Measurements from ENCODE around the gene EDA.

EDA gene
- long read RNA-seq, donor 1, full-length matches to known transcripts = 1 of 17 reads
- long read RNA-seq, donor 1, partial matches to known transcripts = 16 of 17 reads
- long read RNA-seq, donor 1, other reads (novel, unspliced or antisense) = 0 of 17 reads
- long read RNA-seq, donor 2 = 0 reads
- long read RNA-seq, donor 3, full-length matches to known transcripts = 1 of 1 reads
- long read RNA-seq, donor 3, partial matches to known transcripts = 0 of 1 reads
- long read RNA-seq, donor 3, other reads (novel, unspliced or antisense) = 0 of 1 reads
- long read RNA-seq, donor 4 = 0 reads
- long read RNA-seq, donor 5 = 0 reads
- long read RNA-seq, donor 6, full-length matches to known transcripts = 3 of 3 reads
- long read RNA-seq, donor 6, partial matches to known transcripts = 0 of 3 reads
- long read RNA-seq, donor 6, other reads (novel, unspliced or antisense) = 0 of 3 reads
- long read RNA-seq, donor 7 = 0 reads
- long read RNA-seq, donor 8, full-length matches to known transcripts = 2 of 2 reads
- long read RNA-seq, donor 8, partial matches to known transcripts = 0 of 2 reads
- long read RNA-seq, donor 8, other reads (novel, unspliced or antisense) = 0 of 2 reads

DNA sequence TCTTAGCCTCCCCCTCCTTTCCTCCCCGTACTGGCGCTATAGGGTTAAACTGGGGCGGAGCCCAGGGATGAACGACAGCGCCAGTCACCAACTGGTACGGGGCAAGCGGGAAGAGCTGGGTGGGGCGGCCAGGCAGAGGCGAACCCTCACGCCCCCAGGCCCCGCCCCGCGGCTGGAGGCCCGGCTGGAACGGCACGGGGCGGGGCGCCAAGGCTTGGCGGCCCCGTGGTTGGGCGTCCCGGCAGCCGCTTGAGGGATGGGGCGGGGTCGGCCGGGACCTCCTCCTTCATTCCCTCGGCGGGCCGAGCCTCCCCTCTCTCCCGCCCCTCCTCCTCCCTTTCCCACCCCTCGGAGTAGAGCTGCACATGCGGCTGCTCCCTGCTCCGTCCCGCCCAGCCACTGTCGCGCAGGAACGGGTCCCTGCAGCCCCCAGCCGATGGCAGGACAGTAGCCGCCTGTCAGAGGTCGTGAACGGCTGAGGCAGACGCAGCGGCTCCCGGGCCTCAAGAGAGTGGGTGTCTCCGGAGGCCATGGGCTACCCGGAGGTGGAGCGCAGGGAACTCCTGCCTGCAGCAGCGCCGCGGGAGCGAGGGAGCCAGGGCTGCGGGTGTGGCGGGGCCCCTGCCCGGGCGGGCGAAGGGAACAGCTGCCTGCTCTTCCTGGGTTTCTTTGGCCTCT, at the start of gene EDA:
TSS of gene EDA (plus strand) at position 335 of the 678 bp plus-strand sequence.
- peak; percentile 77 for DNase-seq

DNA sequence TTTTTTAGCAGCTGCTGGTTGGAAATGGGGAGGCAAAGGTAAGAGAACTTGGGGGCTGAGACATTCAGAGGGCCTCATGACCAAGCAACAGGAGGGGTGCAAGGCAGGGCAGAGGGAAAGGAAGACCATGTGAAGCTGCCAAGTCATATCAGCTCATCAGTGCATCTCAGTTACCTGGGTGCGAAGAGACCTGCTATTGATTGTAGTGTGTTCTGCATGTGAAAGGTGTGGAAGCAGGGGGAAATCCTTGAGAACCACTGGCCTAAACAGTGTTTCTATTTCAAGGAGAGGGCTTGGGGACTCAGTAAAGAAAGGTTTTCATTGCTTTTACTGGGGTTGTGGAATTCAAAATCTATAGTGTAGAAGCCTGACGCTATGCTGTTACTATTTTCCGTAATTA, 47.1 kb upstream of the EDA start:
- no peak for DNase-seq

DNA sequence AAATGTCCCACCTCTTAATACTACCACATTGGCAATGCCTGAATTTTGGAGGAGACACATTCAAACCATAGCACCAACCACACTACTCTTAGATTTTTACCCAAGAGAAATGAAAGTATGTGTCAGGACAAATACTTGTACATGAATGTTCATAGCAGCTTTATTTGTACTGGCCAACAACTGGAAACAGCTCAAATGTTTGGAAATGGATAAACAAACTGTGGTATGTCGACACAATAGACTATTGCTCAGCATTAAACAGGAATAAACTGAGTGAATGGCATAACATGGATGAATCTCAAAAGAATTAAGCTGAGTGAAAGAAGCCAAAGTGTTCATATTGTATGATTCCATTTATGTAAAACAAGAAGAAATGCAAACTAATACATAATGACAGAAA, 18.5 kb upstream of the EDA start:
- DNase-seq = no peak

DNA sequence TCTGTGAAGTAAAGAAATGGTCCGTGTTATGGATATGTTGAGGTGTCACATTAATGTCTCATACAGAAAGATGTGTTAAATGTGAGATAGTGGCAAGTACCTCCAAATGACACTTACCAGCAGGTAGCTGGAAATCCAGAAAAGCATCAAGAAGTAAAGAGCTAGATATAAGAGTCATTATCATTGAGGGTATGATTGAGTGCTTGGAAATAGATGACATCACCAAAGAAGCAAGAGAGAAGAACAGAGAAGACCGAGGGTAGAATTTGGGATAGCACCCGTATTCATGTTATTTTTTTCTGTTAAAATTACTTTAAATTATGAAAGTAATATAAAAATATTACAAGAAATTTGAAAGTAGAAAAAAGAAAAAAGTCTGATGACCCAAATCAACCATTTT, 15.7 kb upstream of the EDA start:
- DNase-seq = no peak

DNA sequence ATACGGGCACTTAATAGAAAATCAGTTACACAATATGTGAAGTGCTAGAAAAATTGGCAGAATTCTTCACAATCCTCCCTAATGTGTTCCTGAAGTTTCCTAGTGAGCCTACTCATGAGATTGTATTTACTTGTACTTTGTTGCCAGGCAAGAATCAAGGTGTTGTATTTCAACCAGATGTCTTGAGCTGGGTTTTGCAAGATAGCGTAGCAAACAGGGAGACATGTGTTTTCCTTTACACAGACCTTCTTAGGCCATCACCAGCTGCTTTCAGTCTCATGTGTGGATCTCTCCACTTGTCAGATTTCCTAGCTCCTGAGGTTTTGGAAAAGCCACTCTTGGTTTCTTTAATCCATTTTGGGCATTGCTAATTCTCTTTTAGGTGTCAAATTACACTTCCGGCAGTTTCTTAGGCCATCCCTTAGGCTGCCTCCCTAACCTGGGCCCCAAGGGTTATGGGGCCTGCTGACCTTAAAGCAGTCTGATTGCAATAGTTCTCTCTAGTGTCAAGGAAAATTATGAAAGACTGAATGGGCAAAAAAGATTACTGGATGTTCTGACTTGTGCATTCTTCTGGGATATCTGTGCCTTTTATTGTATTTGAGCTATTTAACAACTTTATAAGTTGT, 12.2 kb upstream of the EDA start:
- DNase-seq = no peak

DNA sequence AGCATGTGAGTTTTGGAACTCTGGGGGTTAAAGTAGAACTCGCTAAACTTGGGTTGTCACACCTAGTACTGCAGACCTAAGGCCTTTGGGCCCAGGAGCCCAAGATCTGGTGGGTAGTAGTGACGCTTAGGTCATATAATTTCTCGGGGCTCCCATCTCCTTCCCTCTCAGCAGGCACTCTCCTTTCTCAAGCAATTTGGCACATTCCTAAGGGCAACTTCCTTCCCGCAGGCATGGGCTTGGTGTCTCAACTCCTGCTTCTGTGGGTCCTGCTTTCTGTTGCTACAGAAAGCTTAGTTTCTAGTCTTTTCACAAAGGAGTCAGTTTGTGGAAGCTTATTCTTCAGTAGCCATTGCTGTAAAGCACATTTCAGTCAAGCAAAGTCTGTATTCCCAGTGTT, 10.4 kb upstream of the EDA start:
- DNase-seq = no peak

DNA sequence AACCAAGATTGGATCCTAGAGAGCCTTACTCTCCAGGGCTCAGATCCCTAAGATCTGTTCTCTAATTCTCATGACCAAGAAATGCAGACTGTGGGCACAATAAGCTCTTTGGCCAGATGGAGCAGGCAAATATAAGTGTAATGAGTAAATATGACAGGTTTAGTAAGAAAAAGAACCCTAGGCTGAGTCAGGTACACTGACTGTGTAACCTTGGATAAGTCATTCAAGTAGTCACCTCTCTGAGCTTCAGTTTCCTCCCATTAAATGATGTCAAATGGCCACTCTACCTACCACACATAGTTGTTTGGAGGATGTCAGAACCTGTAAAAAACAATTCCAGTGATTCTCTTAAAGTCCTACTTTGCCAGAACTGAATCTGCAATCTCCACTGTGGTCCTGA, 8.3 kb upstream of the EDA start:
- DNase-seq = no peak

DNA sequence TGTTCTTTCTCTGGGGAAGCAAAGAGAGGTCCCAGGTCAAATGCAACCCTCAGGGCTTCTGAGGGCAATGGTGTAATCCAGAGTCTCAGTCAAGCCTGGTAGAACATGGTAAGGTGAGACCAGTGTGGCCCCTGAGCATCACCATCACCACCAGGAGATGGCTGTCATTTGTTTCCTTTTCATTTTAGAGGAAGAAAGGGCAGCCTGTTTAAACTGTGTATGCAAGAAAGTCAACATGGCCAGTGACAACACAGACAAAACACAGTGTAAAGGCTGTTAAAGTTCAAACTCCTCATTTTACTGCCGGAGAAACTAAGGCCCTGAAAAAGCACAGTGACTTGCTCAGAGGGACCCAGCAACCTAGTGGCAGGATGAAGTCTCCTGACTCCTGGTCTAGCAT, 2.0 kb upstream of the EDA start:
- no peak for DNase-seq

DNA sequence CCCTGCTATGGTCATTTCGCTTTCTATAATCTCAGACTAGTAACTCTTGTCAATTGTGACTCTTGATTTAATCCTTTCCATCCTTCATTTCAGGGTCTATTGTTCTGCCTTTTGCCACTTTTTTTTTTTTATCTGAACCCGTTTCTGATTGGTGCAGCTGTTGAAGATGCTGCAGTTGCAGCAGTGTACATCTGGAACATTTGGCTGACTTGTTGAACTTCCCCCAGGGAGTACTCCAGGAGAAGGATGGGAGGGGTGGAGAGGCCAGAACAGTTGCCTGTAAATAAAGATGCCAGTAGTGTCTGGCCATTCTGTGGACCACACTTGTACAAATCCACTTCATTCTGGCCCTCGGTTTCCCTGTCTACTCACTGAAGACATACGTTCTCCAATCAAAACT, 1.0 kb upstream of the EDA start:
- no peak for DNase-seq

DNA sequence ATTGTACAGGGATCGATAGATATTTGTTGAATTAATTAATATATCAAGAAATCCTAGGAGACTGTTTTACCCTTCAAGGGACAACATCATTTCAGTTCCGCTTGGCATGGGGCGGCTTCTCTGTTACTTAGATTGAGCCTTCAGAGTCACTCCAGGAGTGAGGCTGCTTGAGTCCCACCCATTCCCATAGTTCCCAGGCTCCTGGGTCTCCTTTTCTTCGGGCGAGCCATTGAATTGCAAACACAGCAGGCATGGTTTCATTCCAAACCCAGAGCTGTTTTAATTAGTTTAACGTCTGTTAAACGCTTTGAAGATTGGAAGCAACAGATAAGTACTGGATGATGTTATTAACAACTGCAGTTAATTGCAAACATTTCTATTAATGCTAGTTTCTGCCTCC, 571 bp upstream of the EDA start:
- DNase-seq = no peak

DNA sequence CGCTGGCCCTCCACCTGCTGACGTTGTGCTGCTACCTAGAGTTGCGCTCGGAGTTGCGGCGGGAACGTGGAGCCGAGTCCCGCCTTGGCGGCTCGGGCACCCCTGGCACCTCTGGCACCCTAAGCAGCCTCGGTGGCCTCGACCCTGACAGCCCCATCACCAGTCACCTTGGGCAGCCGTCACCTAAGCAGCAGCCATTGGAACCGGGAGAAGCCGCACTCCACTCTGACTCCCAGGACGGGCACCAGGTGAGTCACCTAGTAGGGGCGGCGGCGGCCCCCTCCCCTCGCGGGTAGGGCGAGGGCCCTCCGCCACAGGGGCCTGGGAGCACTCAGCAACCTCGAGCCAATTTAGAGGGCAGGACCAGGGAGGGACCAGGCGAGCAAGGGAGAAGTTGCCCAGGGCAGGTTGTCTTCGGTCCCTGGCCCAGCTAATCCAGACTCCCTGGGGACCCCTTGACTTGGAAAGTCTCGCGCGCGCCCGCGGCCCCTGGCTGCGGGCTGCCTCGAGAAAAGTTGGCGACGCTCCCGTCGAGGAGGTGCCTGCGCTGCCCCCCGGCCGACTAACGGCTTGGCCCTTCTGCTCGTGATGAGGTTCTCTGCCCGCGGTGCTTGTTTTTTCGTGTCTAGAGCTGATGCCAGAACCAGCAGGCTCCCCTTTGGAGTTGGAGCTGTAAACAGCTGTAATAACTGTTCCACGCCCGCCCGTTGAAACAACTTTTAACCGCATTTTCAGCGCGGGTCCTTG, 717 bp downstream of the EDA start:
- DNase-seq = peak; percentile 42

DNA sequence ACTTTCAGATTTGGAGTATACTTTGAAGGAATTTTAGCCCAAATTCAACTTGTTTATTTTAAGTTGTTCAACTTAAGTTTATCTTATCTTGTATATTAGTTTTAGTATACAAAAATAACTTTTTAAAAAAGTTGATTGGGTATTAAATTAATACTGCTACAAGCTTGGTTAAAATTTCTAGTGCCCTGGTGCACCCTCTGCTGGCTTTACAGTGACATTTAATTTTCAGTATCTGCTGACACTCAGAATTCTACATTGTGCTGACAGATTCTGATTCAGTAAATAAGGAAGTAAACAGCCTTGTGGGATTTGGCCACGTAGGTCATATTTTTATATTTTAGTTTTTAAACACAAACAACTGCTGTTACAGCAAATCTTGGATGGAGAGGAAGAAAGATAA, 2.9 kb downstream of the EDA start:
- DNase-seq = no peak

DNA sequence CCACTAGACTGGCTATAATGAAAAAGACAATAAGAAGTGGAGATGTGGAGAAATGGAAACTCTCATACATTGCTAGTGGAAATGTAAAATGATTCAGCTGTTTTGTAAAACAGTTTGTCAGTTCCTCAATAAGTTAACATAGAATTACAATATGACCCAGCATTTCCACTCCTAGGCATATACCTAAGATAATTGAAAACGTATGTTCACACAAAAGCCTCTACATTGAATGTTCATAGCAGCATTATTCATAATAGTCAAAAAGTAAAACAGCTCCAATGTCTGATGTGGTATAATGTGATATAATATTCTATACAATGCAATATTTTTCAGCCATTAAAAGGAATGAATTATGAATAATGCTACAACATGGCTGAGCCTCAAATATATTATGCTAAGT, 10.2 kb downstream of the EDA start:
- DNase-seq = no peak

DNA sequence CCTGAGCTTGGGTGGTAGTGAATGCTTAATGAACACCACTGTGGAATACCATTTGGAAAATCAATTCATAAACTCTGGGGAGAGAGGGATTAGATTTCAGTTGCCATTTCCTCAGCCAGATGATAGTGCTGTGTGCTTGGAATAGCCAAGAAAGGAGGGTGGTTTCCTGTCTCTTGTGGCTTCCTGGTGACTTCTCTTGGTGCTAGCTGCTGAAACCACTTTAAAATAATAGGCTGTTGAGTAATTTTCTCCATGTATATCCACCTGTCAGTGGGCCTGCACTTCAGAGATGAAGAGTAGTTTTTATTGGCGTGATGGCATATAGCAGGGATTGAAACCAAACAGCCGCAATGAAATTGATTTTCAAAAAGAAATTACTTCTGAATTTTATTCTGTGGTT, 11.8 kb downstream of the EDA start:
- DNase-seq = no peak

DNA sequence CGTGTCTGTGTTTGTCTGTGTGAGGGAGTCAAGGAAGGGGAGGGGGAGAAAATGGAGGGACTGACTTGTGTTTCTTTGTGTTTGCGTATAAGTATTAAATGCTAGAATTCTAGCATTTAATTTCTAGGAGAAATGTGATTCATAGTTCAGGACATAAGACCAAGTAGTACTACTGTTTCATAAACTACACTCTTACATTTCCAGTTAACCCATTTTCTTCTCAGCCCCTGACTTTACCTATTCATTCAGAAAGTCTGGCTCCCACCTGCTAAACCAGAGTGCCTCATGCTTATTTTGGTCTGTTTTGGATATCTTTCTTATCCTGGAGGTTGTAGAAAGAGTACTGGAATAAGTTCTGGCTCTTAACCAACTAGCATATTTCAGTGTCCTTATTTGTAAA, 14.2 kb downstream of the EDA start:
- DNase-seq = no peak

DNA sequence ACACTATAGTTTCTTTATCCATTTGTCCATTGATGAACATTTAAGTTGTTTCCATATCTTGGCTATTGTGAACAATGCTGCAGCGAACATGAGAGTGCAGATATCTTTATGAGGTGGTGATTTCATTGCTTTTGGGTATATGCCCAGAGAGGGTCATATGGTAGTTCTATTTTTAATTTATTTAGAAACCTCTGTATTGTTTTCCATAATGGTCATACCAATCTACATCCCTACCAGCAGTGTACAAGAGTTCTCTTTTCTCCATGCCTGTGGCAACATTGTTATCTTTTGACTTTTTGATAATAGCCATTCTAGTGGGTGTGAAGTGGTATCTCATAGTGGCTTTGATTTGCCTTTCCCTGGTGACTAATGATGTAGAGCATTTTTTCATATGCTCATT, 48.8 kb downstream of the EDA start:
- DNase-seq = no peak

DNA sequence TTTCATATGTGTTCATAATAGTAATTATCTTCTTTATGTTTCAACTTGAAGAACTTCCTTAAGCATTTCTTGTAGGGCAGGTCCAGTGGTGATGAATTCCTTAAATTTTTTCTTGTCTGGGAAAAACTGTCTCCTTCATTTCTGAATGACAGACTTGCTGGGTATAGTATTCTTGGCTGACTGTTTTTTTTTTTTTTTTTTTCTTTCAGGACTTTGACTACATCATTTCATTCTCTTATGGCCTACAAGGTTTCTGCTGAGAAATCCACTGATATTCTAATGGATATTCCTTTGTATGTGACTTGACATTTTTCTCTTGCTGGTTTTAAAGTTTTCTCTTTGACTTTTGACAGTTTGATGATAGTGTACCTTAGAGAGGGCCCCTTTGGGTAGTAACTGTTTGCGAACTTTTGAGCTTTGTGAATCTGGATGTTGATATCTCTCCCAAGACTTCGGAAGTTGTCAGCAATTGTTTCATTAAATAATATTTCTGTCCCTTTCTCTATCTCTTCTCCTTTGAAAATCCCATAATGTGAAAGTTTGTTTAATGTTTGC, 54.2 kb downstream of the EDA start:
- DNase-seq = no peak

DNA sequence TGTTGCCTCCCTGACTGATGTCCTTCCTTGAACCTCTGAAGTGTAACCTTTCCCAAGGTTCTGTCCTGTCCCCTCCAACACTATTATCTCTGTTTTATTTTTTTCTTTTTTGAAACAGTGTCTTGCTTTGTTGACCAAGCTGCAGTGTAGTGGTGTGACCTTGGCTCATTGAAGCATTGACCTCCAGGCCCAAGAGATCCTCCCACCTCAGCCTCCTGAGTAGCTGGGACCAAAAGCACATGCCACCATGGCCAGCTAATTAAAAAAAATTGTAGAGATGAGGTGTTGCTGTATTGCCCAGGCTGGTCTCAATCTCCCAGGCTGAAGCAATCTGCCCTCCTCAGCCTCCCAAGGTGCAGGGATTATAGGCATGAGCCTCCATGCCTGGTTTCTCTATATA, 59.0 kb downstream of the EDA start:
- no peak for DNase-seq

DNA sequence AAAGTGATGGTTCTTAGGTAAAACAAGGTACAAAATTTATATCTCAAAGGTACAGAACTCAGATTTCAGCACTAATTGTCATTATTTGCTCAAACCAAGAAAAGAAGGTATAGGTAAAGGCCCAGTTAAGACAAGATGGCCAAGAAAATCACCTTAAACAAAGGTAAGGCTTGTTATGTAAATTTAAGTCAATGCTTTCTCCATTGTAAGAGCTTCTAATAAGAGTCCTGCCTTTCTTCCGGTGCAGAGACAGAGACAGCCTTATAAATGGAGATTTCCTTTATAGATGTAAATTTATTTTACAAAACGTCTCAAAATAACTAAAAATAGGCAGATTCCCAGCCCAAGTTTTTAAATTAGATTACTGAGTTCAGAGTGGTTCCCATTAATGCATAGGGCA, 89.9 kb downstream of the EDA start:
- DNase-seq = no peak

DNA sequence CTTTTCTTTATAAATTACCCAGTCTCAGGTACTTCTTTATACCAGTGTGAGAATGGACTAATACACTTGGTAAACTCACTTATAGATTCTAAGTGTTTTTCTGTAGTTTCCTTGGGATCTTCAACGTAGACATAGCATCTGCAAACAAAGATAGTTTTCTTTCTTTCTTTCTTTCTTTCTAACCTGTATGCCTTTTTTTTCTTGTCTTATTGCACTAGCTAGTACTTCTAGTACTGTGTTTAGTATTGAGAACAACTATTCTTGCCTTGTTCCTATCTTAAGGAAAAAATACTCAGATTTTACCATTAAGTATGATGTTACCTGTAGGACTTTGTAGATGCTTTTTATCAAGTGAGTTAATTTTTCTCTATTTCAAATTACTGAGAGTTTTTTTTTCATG, 102.2 kb downstream of the EDA start:
- no peak for DNase-seq

DNA sequence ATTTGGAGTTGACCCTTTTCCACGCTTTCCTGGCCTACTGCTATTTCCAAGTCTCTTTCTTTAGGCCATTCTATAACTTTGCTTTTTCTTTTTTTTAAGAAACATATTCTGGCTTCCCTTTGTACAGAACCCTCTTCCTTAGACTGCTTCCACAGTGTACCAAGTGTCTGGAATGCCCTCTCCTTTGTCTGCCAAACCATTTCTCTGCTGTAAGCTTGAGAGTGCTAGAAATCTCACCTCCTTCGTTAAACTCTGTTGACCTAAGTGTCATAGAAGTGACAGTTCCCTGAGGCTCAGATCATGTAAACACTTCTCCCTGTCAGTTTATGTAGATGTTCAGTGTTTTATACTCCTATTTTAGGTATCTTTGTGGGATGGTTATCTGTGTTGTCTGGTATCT, 108.4 kb downstream of the EDA start:
- no peak for DNase-seq

DNA sequence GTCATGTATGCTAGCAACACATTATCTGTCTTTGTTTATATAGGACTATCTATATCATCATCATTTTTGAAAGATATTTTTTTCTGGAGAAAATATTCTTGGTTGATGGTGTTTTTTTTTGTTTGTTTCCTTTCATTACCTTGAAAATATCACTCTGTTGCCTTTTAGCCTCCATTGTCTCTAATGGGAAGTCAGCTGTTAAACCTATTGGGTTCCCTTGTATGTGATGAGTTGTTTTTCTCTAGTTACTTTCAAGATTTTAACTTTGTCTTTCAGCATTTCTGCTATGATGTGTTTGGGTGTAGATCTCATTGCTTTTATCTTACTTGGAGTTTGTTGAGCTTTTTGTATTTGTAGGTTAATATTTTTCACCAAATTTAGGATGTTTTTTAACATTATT, 124.4 kb downstream of the EDA start:
- DNase-seq = no peak
